ENCODE data around the gene RBM47.

Gene RBM47

GRCh38 chr4:40592034-40592433, 37.6 kb downstream of the RBM47 start:
- DNase-seq (ENCODE audit: low read depth in 2 of 3, low spot score in 1 of 3), result no peak

DNA sequence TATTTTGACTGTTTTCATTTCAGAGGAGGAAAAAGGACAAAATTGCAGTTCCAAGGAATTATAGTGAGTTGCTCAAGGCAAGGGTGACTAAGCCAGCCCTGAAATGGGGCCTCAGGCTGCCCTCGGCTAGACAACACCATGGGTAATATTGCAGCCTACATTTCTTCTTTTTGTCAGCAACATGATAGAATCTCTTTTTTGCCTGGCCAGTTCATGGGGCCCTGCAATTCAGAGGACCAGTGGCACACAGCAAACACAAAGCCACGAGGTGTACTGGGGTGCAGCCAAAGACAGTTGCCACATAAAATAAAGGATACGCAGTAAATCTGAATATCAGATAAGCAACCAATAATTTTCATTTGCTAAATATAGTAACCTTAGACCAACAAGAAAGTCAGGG, 41.8 kb downstream of the RBM47 start:
- no peak for DNase-seq (ENCODE audit: low read depth in 2 of 3, low spot score in 1 of 3)

GRCh38 chr4:40587351-40587750, 42.3 kb downstream of the RBM47 start:
- DNase-seq (ENCODE audit: low read depth in 2 of 3, low spot score in 1 of 3), result no peak

DNA sequence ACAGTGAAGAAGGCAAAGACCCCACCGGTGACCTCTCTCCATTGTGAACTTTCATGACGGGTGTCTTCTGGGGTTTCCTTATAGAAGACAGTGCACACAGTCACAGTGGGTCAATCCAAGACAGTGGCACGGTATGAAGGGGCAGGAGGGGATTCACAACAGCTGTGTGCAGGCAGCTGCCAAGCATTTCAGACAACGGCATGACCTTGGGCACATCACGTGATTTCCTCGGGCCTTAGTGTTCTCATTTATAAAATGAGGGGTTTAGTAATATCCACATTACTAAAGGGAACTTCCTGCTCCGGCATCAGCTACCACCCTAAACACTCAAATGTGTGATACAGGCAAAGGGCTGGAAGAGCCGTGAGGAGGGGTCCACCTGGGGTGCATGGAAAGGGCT, 42.9 kb downstream of the RBM47 start:
- no peak for DNase-seq (ENCODE audit: low read depth in 2 of 3, low spot score in 1 of 3)

GRCh38 chr4:40586034-40586433, 43.6 kb downstream of the RBM47 start:
- DNase-seq (ENCODE audit: low read depth in 2 of 3, low spot score in 1 of 3), result no peak

DNA sequence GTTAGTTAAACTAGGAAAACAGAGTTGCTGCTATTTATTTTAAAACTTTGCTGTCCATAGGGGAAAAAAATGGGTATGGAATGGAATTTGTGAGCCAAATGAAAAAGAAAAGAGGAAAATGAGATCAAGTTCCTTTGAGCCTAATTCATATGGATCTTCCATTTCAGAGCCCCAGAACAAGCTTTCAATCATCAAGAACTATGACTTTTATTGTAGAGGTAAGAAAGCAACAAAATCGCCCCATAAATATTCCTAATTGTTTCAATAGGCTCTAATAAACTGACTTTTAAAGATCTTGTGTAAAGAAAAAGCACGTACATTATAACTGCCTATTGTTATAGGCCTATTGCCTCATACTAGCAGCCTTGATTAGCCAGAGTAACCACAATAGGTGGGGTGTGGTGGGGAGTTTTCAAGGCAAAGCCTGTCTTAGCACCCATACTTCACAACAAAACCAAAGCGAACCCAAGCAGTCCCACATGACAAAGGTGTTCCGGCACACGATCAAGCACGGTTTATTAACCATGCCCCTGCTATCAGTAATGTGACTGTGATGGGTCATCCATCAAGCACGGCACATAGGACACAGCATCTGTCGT, 44.4 kb downstream of the RBM47 start:
- no peak for DNase-seq (ENCODE audit: low read depth in 2 of 3, low spot score in 1 of 3)

DNA sequence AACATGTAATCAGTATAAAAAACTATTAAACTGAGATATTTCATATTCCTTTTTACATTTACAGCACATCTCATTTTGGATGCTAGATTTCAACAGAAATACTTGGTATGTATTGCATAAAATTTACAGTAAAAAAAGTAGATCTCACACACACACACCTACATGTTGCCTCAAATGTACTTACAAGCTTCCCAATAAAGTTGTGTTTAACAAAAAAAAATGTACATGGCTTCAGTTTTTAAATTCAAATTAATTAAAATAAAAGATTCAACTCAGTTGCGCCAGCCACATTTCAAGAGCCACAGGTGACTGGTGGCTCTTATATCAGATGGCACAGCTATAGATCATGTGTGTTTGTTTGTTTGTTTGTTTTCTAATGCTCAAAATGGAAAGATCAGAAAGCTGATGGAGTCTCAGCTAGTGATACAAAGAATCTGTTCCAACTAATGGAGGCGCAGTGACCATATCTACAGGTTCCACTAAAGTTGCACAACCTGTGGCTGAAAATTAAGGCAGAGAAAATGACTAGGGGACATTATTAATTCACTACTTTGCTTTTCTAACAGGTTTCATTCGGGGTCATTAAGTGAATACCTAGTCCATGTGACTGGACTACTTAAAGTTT, 45.0 kb downstream of the RBM47 start:
- DNase-seq (ENCODE audit: low read depth in 2 of 3, low spot score in 1 of 3), result no peak

DNA sequence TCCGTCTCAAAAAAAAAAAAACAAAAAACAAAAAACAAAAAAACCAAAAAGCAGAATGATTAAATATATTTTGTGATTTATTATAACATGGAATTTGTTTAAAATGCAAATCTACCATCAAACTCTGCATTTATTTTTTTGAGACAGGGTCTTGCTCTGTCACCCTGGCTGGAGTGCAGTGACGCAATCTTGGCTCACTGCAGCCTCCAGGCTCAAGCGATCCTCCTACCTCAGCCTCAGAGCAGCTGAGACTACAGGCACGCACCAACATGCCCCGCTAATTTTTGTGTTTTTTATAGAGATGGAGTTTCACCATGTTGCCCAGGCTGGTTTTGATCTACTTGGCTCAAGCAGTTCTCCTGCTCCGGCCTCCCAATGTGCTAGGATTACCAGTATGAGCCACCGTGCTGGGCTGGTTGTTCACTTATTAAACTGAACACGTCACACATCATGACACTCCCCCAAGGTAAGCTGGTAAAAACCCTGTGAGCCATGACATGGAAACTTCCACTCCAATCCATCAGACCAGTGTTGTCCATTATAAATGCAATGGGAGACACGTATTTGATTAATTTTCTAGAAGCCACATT, 45.7 kb downstream of the RBM47 start:
- DNase-seq (ENCODE audit: low read depth in 2 of 3, low spot score in 1 of 3), result no peak

DNA sequence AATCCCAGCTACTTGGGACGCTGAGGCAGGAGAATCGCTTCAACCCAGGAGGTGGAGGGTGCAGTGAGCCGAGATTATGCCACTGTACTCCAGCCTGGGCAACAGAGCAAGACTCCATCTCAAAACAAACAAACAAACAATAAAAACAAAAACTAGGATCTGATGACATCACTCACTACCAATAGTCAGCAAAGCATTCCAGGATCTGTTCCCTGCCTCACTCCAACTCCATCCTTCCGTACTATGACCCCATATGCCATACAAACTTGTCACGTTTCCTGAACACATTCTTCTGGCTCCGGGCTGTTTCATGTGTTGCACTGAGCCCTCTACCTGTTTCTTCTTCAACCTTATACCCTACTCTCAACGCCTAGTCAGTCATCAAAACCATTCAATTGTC, 47.3 kb downstream of the RBM47 start:
- no peak for DNase-seq (ENCODE audit: low read depth in 2 of 3, low spot score in 1 of 3)

DNA sequence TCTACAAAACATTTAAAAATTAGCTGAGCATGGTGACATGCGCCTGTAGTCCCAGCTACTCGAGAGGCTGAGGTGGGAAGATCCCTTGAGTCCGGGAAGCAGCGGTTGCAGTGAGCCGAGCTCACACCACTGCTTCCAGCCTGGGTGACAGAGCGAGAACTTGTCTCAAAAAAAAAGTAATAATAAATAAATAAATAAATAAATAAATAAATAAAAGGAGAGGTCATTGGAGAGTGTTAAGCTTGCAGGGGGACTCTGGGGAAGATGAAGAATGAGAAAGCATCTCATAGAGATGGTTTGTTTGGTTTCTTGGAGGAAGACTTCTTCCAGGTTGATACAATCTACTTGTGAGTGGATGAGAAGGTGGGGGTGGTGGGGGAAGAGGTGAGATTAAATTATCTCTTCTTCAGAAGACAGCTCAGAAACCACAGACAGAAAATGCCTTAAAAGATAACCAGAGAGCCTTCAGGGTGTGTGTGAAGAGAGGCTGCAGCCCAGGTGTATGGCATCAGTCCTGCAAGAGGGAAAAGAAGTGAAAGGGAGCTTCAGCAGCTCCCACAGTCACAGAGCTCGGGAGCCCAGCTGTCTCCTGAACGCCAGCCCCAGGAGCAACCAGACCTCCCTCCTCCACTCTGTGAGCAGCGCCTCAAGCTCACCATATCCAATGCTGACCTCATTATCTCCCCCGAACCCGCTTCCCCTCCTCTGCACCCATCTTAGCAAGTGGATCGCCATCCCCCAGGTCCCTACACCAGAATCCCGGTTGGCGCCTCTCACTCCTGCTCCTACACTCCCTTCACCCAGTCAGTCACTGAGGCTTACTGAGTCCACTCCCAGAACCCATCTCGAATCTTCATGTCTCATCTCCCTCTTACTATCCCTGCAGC, 48.2 kb downstream of the RBM47 start:
- DNase-seq (ENCODE audit: low read depth in 2 of 3, low spot score in 1 of 3), result no peak

GRCh38 chr4:40579983-40580382, 49.7 kb downstream of the RBM47 start:
- DNase-seq (ENCODE audit: low read depth in 2 of 3, low spot score in 1 of 3), result no peak

GRCh38 chr4:40577588-40578253, 51.9 kb downstream of the RBM47 start:
- no peak for DNase-seq (ENCODE audit: low read depth in 2 of 3, low spot score in 1 of 3)

DNA sequence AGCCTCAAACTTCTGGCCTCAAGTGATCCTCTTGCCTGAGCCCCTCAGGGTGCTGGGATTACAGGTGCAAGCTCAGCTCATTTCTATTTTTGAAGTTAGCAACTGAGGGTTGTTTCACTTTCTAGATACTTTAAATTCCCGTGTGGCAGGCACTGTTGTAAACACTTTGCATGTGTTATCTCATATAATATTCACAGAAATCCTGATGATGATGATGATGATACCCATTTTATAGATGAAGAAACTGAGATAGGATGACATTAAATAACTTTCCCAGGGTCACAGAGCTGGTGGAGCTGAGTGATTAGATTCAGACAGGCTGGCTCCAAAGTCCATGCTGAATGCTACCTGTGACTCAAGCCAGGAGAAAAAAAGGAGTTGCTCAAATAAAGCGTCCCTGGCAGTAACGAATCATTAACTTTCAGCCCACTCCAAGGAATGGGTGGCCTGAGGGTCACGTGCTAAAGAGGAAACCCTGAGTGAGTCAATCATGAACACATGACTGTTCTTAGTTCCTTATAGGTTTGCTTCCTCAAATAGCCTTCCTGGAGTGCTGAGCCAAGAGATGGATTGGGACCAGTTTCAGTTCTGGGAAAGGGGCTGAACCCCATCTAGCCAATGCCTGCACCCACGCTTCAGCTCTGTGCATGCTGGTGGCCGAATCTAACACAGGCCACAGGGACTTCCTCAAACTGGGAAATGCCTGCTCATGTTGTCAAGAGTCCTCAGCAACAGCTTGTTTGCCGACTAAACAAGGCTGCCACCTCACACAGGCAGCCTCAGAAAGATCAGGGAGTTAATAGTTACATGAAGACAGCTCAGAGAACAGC, 52.8 kb downstream of the RBM47 start:
- DNase-seq (ENCODE audit: low read depth in 2 of 3, low spot score in 1 of 3), result peak in 1 of 3 donors; percentile 4

DNA sequence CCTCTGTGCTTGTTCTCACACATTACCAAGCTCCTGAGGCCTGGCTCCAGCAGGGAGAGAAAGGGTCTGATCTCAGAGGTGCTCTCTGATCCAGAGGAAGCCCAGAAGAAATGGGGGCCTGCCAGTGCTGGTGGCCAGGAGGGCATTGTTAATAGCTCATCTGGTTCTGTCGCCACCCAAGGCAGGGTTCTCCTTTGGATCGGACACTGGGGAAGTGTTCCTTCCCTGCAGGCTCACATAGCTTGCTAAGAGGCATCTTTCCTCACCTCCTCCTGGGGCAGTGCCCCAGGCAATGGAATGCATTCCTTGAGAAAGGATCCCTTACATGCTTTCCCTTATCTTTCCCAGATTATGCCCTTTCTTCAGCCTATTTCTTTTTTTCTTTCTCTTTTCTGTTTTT, 53.8 kb downstream of the RBM47 start:
- no peak for DNase-seq (ENCODE audit: low read depth in 2 of 3, low spot score in 1 of 3)

- DNase-seq (ENCODE audit: low read depth in 2 of 3, low spot score in 1 of 3), result no peak
Observed at GRCh38 chr4:40573593-40574311, 55.9 kb downstream of the RBM47 start.

DNA sequence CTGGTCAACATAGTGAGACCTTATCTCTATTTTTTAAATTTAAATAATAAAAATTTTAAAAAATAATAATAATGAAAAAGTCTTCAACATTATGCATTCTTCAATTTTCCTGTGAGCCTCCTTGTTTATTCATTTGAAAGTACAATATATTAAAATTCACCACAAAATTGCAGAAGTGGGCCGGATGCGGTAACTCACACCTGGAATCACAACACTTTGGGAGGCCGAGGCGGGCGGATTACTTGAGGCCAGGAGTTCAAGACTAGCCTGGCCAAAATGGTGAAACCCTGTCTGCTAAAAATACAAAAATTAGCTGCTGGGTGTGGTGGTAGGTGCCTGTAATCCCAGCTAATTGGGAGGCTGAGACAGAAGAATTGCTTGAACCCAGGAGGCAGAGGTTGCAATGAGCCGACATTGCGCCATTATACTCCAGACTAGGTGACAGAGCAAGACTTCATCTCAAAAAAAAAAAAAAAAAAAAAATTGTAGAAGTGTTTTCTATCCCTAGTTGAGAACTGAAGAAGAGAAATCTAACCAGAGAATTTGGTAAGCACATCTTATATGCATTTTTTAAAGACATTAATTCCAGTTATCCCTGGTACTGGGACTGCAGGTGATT, 56.9 kb downstream of the RBM47 start:
- DNase-seq (ENCODE audit: low read depth in 2 of 3, low spot score in 1 of 3), result no peak

DNA sequence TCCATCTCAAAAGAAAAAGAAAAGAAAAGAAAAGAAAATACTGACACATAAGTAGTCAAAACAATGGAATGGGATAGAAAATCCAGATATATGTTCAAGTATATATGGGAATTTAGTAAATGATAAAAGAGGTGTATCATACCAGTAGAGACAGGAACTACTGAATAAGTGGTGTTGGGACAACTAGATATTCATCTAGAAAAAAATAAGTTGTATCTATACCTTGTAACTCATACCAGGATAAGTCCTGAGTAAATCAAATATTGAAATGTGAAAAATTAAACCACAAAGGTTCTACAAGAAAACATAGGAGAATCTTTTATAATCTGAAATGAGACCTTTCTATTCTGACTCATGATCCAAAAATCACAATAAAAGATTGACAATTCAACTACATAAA, 58.5 kb downstream of the RBM47 start:
- no peak for DNase-seq (ENCODE audit: low read depth in 2 of 3, low spot score in 1 of 3)

DNA sequence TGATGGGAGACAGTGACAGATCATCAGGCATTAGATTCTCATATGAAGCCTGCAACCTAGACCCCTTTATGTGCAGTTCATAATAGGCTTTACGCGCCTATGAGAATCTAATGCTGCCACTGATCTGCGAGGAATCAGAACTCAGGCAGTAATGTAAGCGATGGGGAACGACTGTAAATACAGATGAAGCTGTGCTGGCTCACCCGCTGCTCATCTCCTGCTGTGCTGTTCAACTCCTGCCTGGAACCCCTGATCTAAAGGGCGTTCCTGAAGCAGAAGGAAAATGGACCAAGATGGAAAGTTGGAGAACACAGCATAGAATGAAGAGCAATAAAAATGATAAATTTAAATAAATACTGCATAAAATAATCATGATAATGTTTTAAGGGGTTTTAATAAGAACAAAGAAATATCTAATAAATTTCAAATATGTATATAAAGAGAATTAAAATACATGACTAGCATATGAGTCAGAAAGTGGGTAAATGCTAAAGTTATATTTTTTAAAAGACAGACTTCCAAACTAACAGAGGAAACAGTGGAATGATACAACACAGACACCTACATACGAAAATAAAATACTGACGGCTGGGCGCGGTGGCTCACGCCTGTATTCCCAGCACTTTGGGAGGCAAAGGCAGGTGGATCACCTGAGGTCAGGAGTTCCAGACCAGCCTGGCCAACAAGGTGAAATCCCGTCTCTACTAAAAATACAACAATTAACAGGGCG, 59.2 kb downstream of the RBM47 start:
- no peak for DNase-seq (ENCODE audit: low read depth in 2 of 3, low spot score in 1 of 3)
